IMR-90 (cell line): ENCODE data around the gene TP53I11. TPM values are rescaled to one million over a fixed set of nuclear protein-coding genes. Genes with fewer than 3 reads are reported as not detected.

Source experiments
- ATAC-seq: fragments of 200-7000 bp; cut with Tn5 transposase; 2 replicates; pipeline ENCODE4 v1.9.1; 2020; ENCODE audit warnings: low read depth, mild to moderate bottlenecking, moderate library complexity
- BruUV-seq: library from RNA; stranded (reverse); fragments of 400-500 nt; replicated peaks from 2 replicates; lab custom pipeline; 2021; lab: Mats Ljungman, UMichigan
- CTCF ChIA-PET: fragments of 300-600 bp; formaldehyde crosslinking; extraction: SDS; loops from one replicate; lab custom pipeline; 2021; ENCODE audit warnings: antibody characterized with exemption; lab: Yijun Ruan, JAX
- POLR2A ChIA-PET: fragments of 300-600 bp; sonication (Branson Sonifier 250); formaldehyde crosslinking; loops from one replicate; lab custom pipeline; 2022; ENCODE audit warnings: antibody characterized with exemption; ENCODE audit not compliant: unreplicated experiment; lab: Charles Lee
- DNase-seq: peaks from one replicate; pipeline ENCODE4 v3.0.0; 2013
- H2AFZ ChIP-seq: replicated peaks from 2 replicates; pipeline ENCODE3; 2013; ENCODE audit warnings: low read length, mild to moderate bottlenecking; ENCODE audit not compliant: poor library complexity
- H2AK5ac ChIP-seq: 2 replicates; pipeline ENCODE4 v1.6.1; 2013; ENCODE audit warnings: low read depth, low read length, inconsistent platforms
- H2AK9ac ChIP-seq: replicated peaks from 2 replicates; pipeline ENCODE3; 2013; ENCODE audit warnings: mild to moderate bottlenecking, low read depth, low read length, moderate library complexity; ENCODE audit not compliant: poor library complexity
- H2BK120ac ChIP-seq: 2 replicates; pipeline ENCODE4 v1.6.1; 2013; ENCODE audit warnings: low read depth, low read length, inconsistent platforms
- H2BK15ac ChIP-seq: 3 replicates; pipeline ENCODE4 v1.6.1; 2013; ENCODE audit warnings: low read depth, low read length, inconsistent platforms
- H2BK20ac ChIP-seq: 2 replicates; pipeline ENCODE4 v1.6.1; 2013; ENCODE audit warnings: low read depth, mild to moderate bottlenecking, inconsistent platforms, low read length, moderate library complexity
- H2BK5ac ChIP-seq: 2 replicates; pipeline ENCODE4 v1.6.1; 2013; ENCODE audit warnings: mild to moderate bottlenecking, low read depth, low read length, inconsistent platforms; ENCODE audit not compliant: poor library complexity, severe bottlenecking
- H3K14ac ChIP-seq: replicated peaks from 2 replicates; pipeline ENCODE4 v1.6.1; 2013; ENCODE audit warnings: low read depth, low read length, inconsistent platforms
- H3K18ac ChIP-seq: 2 replicates; pipeline ENCODE4 v1.6.1; 2013; ENCODE audit warnings: low read depth, low read length, control low read depth
- H3K23ac ChIP-seq: 2 replicates; pipeline ENCODE4 v1.6.1; 2013; ENCODE audit warnings: low read depth, low read length, inconsistent platforms
- H3K27ac ChIP-seq: 2 replicates; pipeline ENCODE4 v1.5.1; 2013; ENCODE audit warnings: mild to moderate bottlenecking, control low read depth, low read length; ENCODE audit not compliant: insufficient read depth
- H3K27me3 ChIP-seq: 2 replicates; pipeline ENCODE4 v1.6.1; 2013; ENCODE audit warnings: low read length; ENCODE audit not compliant: control insufficient read depth, insufficient read depth
- H3K36me3 ChIP-seq: 2 replicates; pipeline ENCODE4 v1.6.1; 2013; ENCODE audit warnings: low read length, mixed read lengths; ENCODE audit not compliant: control insufficient read depth, insufficient read depth
- H3K4ac ChIP-seq: 2 replicates; pipeline ENCODE4 v1.6.1; 2013; ENCODE audit warnings: low read depth, low read length, inconsistent platforms
- H3K4me1 ChIP-seq: 2 replicates; pipeline ENCODE4 v1.6.1; 2013; ENCODE audit warnings: low read length, mixed read lengths; ENCODE audit not compliant: control insufficient read depth, insufficient read depth
- H3K4me2 ChIP-seq: 2 replicates; pipeline ENCODE4 v1.6.1; 2013; ENCODE audit warnings: low read depth, mild to moderate bottlenecking, control low read depth, low read length, moderate library complexity
- H3K4me3 ChIP-seq: 2 replicates; pipeline ENCODE4 v1.5.1; 2013; ENCODE audit warnings: low read depth, mild to moderate bottlenecking, control low read depth, low read length, moderate library complexity; ENCODE audit not compliant: insufficient read depth
- H3K56ac ChIP-seq: 2 replicates; pipeline ENCODE4 v1.6.1; 2013; ENCODE audit warnings: low read length, inconsistent platforms; ENCODE audit not compliant: insufficient read depth; ENCODE audit errors: extremely low read depth
- H3K79me1 ChIP-seq, 2 experiments: 2 replicates each; pipeline ENCODE4 v1.6.1; 2013; ENCODE audit warnings: low read length in 2 of 2, inconsistent platforms in 1 of 2, low read depth in 1 of 2
- H3K9ac ChIP-seq: 2 replicates; pipeline ENCODE4 v1.6.1; 2013; ENCODE audit warnings: low read depth, low read length, control low read depth
- H3K9me1 ChIP-seq: 2 replicates; pipeline ENCODE4 v1.6.1; 2013; ENCODE audit warnings: low read length, inconsistent platforms; ENCODE audit not compliant: insufficient read depth
- H3K9me3 ChIP-seq: 2 replicates; pipeline ENCODE4 v1.6.1; 2013; ENCODE audit warnings: low read length; ENCODE audit not compliant: control insufficient read depth, insufficient read depth
- H4K20me1 ChIP-seq: 2 replicates; pipeline ENCODE4 v1.6.1; 2013; ENCODE audit warnings: low read length, inconsistent platforms; ENCODE audit not compliant: insufficient read depth
- H4K5ac ChIP-seq: 2 replicates; pipeline ENCODE4 v1.6.1; 2013; ENCODE audit warnings: mild to moderate bottlenecking, low read depth, low read length, control low read depth
- H4K8ac ChIP-seq, 2 experiments: 2 replicates each; pipeline ENCODE4 v1.6.1; 2013; ENCODE audit warnings: low read depth in 2 of 2, low read length in 2 of 2, control low read depth in 1 of 2, inconsistent platforms in 1 of 2
- H4K91ac ChIP-seq: 2 replicates; pipeline ENCODE4 v1.6.1; 2013; ENCODE audit warnings: low read depth, low read length, inconsistent platforms; ENCODE audit not compliant: insufficient read depth
- BHLHE40 ChIP-seq: fragments of 150-350 bp; IDR thresholded peaks from 2 replicates; pipeline ENCODE4 v1.6.1; 2016; ENCODE audit warnings: mild to moderate bottlenecking, low read depth, low read length
- CEBPB ChIP-seq: IDR thresholded peaks from 2 replicates; pipeline ENCODE4 v1.6.1; 2012; ENCODE audit warnings: low read depth, low read length, improper control_type of control experiment
- CHD1 ChIP-seq: IDR thresholded peaks from 2 replicates; pipeline ENCODE4 v1.6.1; 2012; ENCODE audit warnings: low read depth, low read length, improper control_type of control experiment
- CTCF ChIP-seq: conservative IDR thresholded peaks from 2 replicates; pipeline ENCODE4 v1.5.1; 2012; ENCODE audit warnings: mild to moderate bottlenecking, low read depth, low read length, improper control_type of control experiment
- ELK1 ChIP-seq: fragments of 150-350 bp; IDR thresholded peaks from 2 replicates; pipeline ENCODE4 v1.6.1; 2016; ENCODE audit warnings: low read depth, mild to moderate bottlenecking, low read length, moderate library complexity, borderline replicate concordance
- FOS ChIP-seq: fragments of 150-350 bp; IDR thresholded peaks from 2 replicates; pipeline ENCODE4 v1.6.1; 2016; ENCODE audit warnings: low read depth, low read length
- MAFK ChIP-seq: IDR thresholded peaks from 2 replicates; pipeline ENCODE4 v1.6.1; 2012; ENCODE audit warnings: low read depth, low read length, improper control_type of control experiment
- MAZ ChIP-seq: IDR thresholded peaks from 2 replicates; pipeline ENCODE4 v1.6.1; 2012; ENCODE audit warnings: low read depth, mild to moderate bottlenecking, low read length, improper control_type of control experiment, moderate library complexity, borderline replicate concordance
- MXI1 ChIP-seq: IDR thresholded peaks from 2 replicates; pipeline ENCODE4 v1.6.1; 2012; ENCODE audit warnings: low read depth, mild to moderate bottlenecking, low read length, moderate library complexity, borderline replicate concordance
- NFE2L2 ChIP-seq: fragments of 150-350 bp; IDR thresholded peaks from 2 replicates; pipeline ENCODE4 v1.6.1; 2016; ENCODE audit warnings: low read depth, mild to moderate bottlenecking, low read length
- POLR2A ChIP-seq: IDR thresholded peaks from 2 replicates; pipeline ENCODE4 v1.6.1; 2012; ENCODE audit warnings: mild to moderate bottlenecking, low read depth, low read length
- RAD21 ChIP-seq: IDR thresholded peaks from 2 replicates; pipeline ENCODE4 v1.6.1; 2012; ENCODE audit warnings: low read length, improper control_type of control experiment
- RCOR1 ChIP-seq: IDR thresholded peaks from 2 replicates; pipeline ENCODE4 v1.6.1; 2012; ENCODE audit warnings: mild to moderate bottlenecking, low read length, improper control_type of control experiment; ENCODE audit not compliant: insufficient replicate concordance
- RFX5 ChIP-seq: IDR thresholded peaks from 2 replicates; pipeline ENCODE4 v1.8.0; 2012; ENCODE audit warnings: low read depth, mild to moderate bottlenecking, low read length, moderate library complexity
- SMC3 ChIP-seq: fragments of 150-350 bp; IDR thresholded peaks from 2 replicates; pipeline ENCODE4 v1.6.1; 2016; ENCODE audit warnings: low read depth, mild to moderate bottlenecking, antibody characterized with exemption, low read length, moderate library complexity
- USF2 ChIP-seq: fragments of 150-350 bp; IDR thresholded peaks from 2 replicates; pipeline ENCODE4 v1.6.1; 2017; ENCODE audit warnings: mild to moderate bottlenecking, antibody characterized with exemption, low read length, low read depth
- WGBS, 2 experiments: methylation state at CpG; one replicate each; pipeline versions ENCODE4 v1.1.5 to v1.1.7; 2013; ENCODE audit warnings: missing lambda C conversion rate in 2 of 2; ENCODE audit not compliant: insufficient read length in 1 of 2; ENCODE audit errors: extremely low coverage in 2 of 2; 5-methylcytosine and 5-hydroxymethylcytosine counted together
- dilution Hi-C: fragments of 300-500 bp; cut with HindIII; formaldehyde crosslinking; loops from one replicate; pipeline ENCODE4 v1.14.3; 2018; ENCODE audit warnings: low sequenced_read_pairs; ENCODE audit not compliant: unreplicated experiment
- in situ Hi-C: fragments of 300-500 bp; cut with MboI; formaldehyde crosslinking; loops from 3 replicates; pipeline ENCODE4 v1.14.3; 2019; ENCODE audit warnings: low sequenced_read_pairs, inconsistent platforms, mixed read lengths
- intact Hi-C: fragments of 100-400 bp; cut with micrococcal nuclease; formaldehyde crosslinking; loops from 2 replicates; pipeline ENCODE4 v1.10.0; 2022
- polyA plus RNA-seq, 3 experiments: library from polyadenylated mRNA; depleted of rRNA; stranded (reverse); fragments of >200 nt; gene quantifications; 2 replicates each; pipeline ENCODE4 v1.2.3, GENCODE V29; 2012; ENCODE audit warnings: low replicate concordance in 1 of 3
- total RNA-seq: library from RNA; depleted of rRNA; stranded (reverse); fragments of >200 nt; gene quantifications from 2 replicates; pipeline ENCODE4 v1.2.3, GENCODE V29; 2012

Gene TP53I11
- total and polyA plus RNA-seq, 2 of the 4 experiments (the other 2 are of a cell fraction) = 3.9 to 22.0 TPM

GRCh38 chr11:44901786-44902185, 48.9 kb downstream of the TP53I11 start:
- Histone ChIP-seq H2BK20ac (no peak overlapping the region), H2BK5ac (no peak overlapping the region), H2AFZ (no peak overlapping the region), H2BK120ac (no peak overlapping the region), H3K56ac (no peak overlapping the region), H4K91ac (no peak overlapping the region), H4K8ac (no peak overlapping the region), H3K79me1 (no peaks in the 10 kb centered on the region), H3K23ac (no peak overlapping the region), H3K14ac (no peak overlapping the region), H3K27ac (no peak overlapping the region), H2BK15ac (no peak overlapping the region), H3K9me1 (no peaks in the 10 kb centered on the region), H3K4ac (no peak overlapping the region), H3K4me1 (peaks cover 2% of the 10 kb centered on the region; the same call in 1 of the 2 replicates), H3K27me3 (peaks cover 21% of the 10 kb centered on the region), H3K18ac (no peak overlapping the region), H3K4me2 (no peak overlapping the region), H4K20me1 (no peaks in the 10 kb centered on the region), H3K4me3 (no peak overlapping the region), H3K36me3 (no peaks in the 10 kb centered on the region), H4K5ac (no peak overlapping the region), H2AK5ac (no peak overlapping the region), H3K9ac (no peak overlapping the region), H2AK9ac (no peak overlapping the region), H3K9me3 (peaks cover 6% of the 10 kb centered on the region; the same call in 1 of the 2 replicates)
- intact Hi-C loops = no loop called here
- in situ Hi-C loops = loop anchor here (25.0 kb wide), 1 partner anchor 789 kb away; no protein-coding TSS in a partner anchor
- CTCF ChIA-PET = interaction anchor here (1.3 kb wide), 1 partner anchor 9 kb away, joined by 3 read pairs; no protein-coding TSS in a partner anchor
- ATAC-seq = no peak
- BruUV-seq = no TSS peak
- dilution Hi-C loops = no loop called here
- DNase-seq = no peak
- TF ChIP-seq NFE2L2 = no peak
- no peak for TF ChIP-seq BHLHE40
- TF ChIP-seq CHD1 = no peak
- TF ChIP-seq USF2 = no peak
- no peak for TF ChIP-seq MAZ
- TF ChIP-seq RFX5 = no peak
- no peak for TF ChIP-seq CTCF
- no peak for TF ChIP-seq FOS
- no peak for TF ChIP-seq ELK1
- no peak for TF ChIP-seq MXI1
- TF ChIP-seq CEBPB = no peak
- no peak for TF ChIP-seq SMC3
- TF ChIP-seq RCOR1 = no peak
- TF ChIP-seq RAD21 = no peak
- no peak for TF ChIP-seq POLR2A
- TF ChIP-seq MAFK = no peak
- 92% methylated on average over 2 of the region's 5 CpGs; no CpG with 5 or more reads in 1 of the 2 experiments for WGBS, 2 experiments
- POLR2A ChIA-PET = no interaction called here
